ENCODE results near the gene TRAF2.
A peak's percentile ranks its signal among the peaks of the same experiment; 100 is the strongest.

DNA sequence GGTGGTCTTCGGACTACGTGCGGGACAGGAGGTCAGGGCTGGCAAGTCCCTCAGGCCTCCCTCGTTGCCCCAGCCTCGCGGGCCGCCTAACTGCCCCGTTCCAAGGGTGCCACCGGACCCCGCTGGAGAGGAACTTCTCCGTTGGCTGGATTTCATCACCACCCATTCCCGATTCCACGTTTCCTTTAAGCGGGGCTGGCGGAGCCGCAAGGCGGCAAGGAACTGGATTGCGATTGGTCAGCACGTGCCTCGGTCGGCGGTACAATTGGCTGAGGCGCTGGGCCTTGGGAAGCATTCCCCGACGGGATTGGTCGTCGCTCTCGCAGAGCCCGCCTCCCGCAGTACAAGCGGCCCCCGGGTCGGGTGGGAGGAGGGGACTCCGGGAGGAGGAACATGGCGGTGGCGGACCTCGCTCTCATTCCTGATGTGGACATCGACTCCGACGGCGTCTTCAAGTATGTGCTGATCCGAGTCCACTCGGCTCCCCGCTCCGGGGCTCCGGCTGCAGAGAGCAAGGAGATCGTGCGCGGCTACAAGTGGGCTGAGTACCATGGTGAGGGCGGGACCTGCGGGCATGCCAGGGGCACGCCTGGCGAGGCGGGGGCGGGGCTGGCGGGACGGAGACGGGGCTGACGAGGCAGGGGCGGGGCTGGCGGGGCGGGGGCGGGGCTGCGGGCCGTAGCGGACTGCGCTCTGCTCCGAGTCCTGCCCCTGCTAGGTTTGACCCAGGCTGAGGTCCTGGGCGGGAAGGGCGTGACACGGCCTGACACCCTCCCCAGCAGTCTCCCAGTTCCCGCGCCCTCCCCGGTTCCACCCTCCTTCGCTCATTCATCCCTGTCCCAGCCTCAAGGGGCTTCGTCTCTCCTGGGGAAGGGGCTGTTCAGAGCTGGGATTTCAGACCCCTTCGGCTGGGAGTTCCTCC, 37.0 kb upstream of the TRAF2 start, which contains the start of gene PHPT1:
- TF ChIP-seq, protein P1, sequence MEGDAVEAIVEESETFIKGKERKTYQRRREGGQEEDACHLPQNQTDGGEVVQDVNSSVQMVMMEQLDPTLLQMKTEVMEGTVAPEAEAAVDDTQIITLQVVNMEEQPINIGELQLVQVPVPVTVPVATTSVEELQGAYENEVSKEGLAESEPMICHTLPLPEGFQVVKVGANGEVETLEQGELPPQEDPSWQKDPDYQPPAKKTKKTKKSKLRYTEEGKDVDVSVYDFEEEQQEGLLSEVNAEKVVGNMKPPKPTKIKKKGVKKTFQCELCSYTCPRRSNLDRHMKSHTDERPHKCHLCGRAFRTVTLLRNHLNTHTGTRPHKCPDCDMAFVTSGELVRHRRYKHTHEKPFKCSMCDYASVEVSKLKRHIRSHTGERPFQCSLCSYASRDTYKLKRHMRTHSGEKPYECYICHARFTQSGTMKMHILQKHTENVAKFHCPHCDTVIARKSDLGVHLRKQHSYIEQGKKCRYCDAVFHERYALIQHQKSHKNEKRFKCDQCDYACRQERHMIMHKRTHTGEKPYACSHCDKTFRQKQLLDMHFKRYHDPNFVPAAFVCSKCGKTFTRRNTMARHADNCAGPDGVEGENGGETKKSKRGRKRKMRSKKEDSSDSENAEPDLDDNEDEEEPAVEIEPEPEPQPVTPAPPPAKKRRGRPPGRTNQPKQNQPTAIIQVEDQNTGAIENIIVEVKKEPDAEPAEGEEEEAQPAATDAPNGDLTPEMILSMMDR (IDR thresholded peaks at IDR 0.05), result no peak
- peak; percentile 65 to 94 (median 91) for TF ChIP-seq POLR2A (IDR thresholded peaks at IDR 0.05)
